Stimulated activated CD4-positive, alpha-beta T cell treated with anti-CD3 and anti-CD28 coated beads, Interleukin-15, amount 100 ng/mL, for 1 hour (primary cell): ENCODE data around the gene U2AF1.
"Not testable (repeated sequence)": the region's sequence is repeated elsewhere in the genome, so short reads cannot be mapped to it uniquely, and the experiment has no call there.

Experiments used
- DNase-seq, 2 donors: peaks; one replicate each; pipeline ENCODE4 v3.0.0-alpha.2; 2020; ENCODE audit warnings: low read depth in 1 of 2, low spot score in 1 of 2

The U2AF1 gene

GRCh38 chr21:43082587-43083300, 24.6 kb downstream of the U2AF1 start:
- not testable (repeated sequence) for DNase-seq

- not testable (repeated sequence) for DNase-seq
These were observed 30.7 kb downstream of the U2AF1 start for GRCh38 chr21:43076643-43077042.

GRCh38 chr21:43076023-43076637, 31.2 kb downstream of the U2AF1 start:
- not testable (repeated sequence) for DNase-seq

- not testable (repeated sequence) for DNase-seq
These were observed 32.0 kb downstream of the U2AF1 start, which contains the start of gene CBS for GRCh38 chr21:43075170-43076022. TSS of gene CBS (minus strand) at chr21:43075835. CDS start at chr21:43072193, 3,642 bp downstream.

- not testable (repeated sequence) for DNase-seq
These were observed 32.8 kb downstream of the U2AF1 start for GRCh38 chr21:43074401-43075169.

GRCh38 chr21:43072742-43073141, 34.6 kb downstream of the U2AF1 start:
- DNase-seq = not testable (repeated sequence)

- DNase-seq = not testable (repeated sequence)
These were observed 37.7 kb downstream of the U2AF1 start for GRCh38 chr21:43069682-43070081.

GRCh38 chr21:43068065-43068464, 39.3 kb downstream of the U2AF1 start:
- not testable (repeated sequence) for DNase-seq

- DNase-seq = not testable (repeated sequence)
These were observed 40.7 kb downstream of the U2AF1 start for GRCh38 chr21:43066690-43067089.

GRCh38 chr21:43065991-43066390, 41.4 kb downstream of the U2AF1 start:
- not testable (repeated sequence) for DNase-seq

- DNase-seq = not testable (repeated sequence)
These were observed 43.0 kb downstream of the U2AF1 start for GRCh38 chr21:43064265-43064917.

- DNase-seq = not testable (repeated sequence)
These were observed 44.3 kb downstream of the U2AF1 start for GRCh38 chr21:43062955-43063664.

GRCh38 chr21:43053112-43053511, 54.3 kb downstream of the U2AF1 start:
- not testable (repeated sequence) for DNase-seq

- DNase-seq = not testable (repeated sequence)
These were observed 61.2 kb downstream of the U2AF1 start for GRCh38 chr21:43045876-43046821.

GRCh38 chr21:43045165-43045875, 62.0 kb downstream of the U2AF1 start:
- not testable (repeated sequence) for DNase-seq

GRCh38 chr21:43044547-43044946, 62.8 kb downstream of the U2AF1 start:
- not testable (repeated sequence) for DNase-seq

GRCh38 chr21:43043291-43043690, 64.1 kb downstream of the U2AF1 start:
- DNase-seq = not testable (repeated sequence)
